KMS-11 (cell line): ENCODE results near the gene ZNF205.

Experiments used
- H2AFZ ChIP-seq: fragments of 200-600 bp; sonication (generic); 2 replicates; pipeline ENCODE4 v1.6.1; 2016; ENCODE audit warnings: antibody characterized with exemption, mixed run types, low read depth
- H3K27ac ChIP-seq: fragments of 200-600 bp; sonication (generic); 2 replicates; pipeline ENCODE4 v1.6.1; 2016; ENCODE audit warnings: mild to moderate bottlenecking, mixed run types
- H3K27me3 ChIP-seq: fragments of 200-600 bp; sonication (generic); 2 replicates; pipeline ENCODE4 v1.6.1; 2017; ENCODE audit warnings: mild to moderate bottlenecking, low read depth, mixed run types, moderate library complexity; ENCODE audit not compliant: insufficient read depth
- H3K36me3 ChIP-seq: fragments of 200-600 bp; sonication (generic); 2 replicates; pipeline ENCODE4 v1.6.1; 2017; ENCODE audit warnings: mild to moderate bottlenecking, mixed run types; ENCODE audit not compliant: insufficient read depth
- H3K4me1 ChIP-seq: fragments of 200-600 bp; sonication (generic); 2 replicates; pipeline ENCODE4 v1.6.1; 2016; ENCODE audit warnings: mild to moderate bottlenecking, low read depth, mixed run types; ENCODE audit not compliant: poor library complexity, severe bottlenecking
- H3K4me2 ChIP-seq: fragments of 200-600 bp; sonication (generic); 2 replicates; pipeline ENCODE4 v1.7.0; 2016; ENCODE audit warnings: mild to moderate bottlenecking, mixed run types
- H3K4me3 ChIP-seq: fragments of 200-600 bp; sonication (generic); IDR thresholded peaks from 2 replicates; pipeline ENCODE4 v1.6.1; 2017; ENCODE audit warnings: low read depth, low read length, mixed read lengths; ENCODE audit not compliant: insufficient read depth
- H3K79me2 ChIP-seq: fragments of 200-600 bp; sonication (generic); 2 replicates; pipeline ENCODE4 v1.6.1; 2016; ENCODE audit warnings: low read depth, mixed run types; ENCODE audit not compliant: insufficient read depth
- H3K9ac ChIP-seq: fragments of 200-600 bp; sonication (generic); 2 replicates; pipeline ENCODE4 v1.6.1; 2016; ENCODE audit warnings: mild to moderate bottlenecking, mixed run types
- H4K20me1 ChIP-seq: fragments of 200-600 bp; sonication (generic); 2 replicates; pipeline ENCODE4 v1.6.1; 2016; ENCODE audit warnings: mild to moderate bottlenecking, mixed run types; ENCODE audit not compliant: insufficient read depth
- CTCF ChIP-seq: fragments of 200-600 bp; sonication (generic); conservative IDR thresholded peaks from 2 replicates; pipeline ENCODE4 v1.6.1; 2017; ENCODE audit warnings: low read depth, mild to moderate bottlenecking, antibody characterized with exemption, low read length, moderate library complexity, mixed read lengths

Gene ZNF205

GRCh38 chr16:3141781-3142311 lies 29.5 kb downstream of the ZNF205 start:
- Histone ChIP-seq H3K27ac (no peak overlapping the region), H3K4me2 (no peak overlapping the region), H4K20me1 (no peaks in the 10 kb centered on the region), H3K79me2 (no peaks in the 10 kb centered on the region), H2AFZ (no peak overlapping the region), H3K4me1 (no peaks in the 10 kb centered on the region), H3K9ac (no peak overlapping the region), H3K36me3 (no peaks in the 10 kb centered on the region), H3K4me3 (no peak overlapping the region), H3K27me3 (no peaks in the 10 kb centered on the region; the same call in 1 of the 2 replicates)
- TF ChIP-seq CTCF = no peak

- no peaks in the 10 kb centered on the region for H3K36me3 ChIP-seq
Observed at GRCh38 chr16:3142327-3142726, 29.9 kb downstream of the ZNF205 start.

GRCh38 chr16:3142770-3143169 lies 30.4 kb downstream of the ZNF205 start:
- no peak overlapping the region for H3K4me3 ChIP-seq
- no peaks in the 10 kb centered on the region; the same call in 1 of the 2 replicates for H3K27me3 ChIP-seq
- no peaks in the 10 kb centered on the region for H3K4me1 ChIP-seq
- TF ChIP-seq CTCF = no peak
- no peak overlapping the region for H3K9ac ChIP-seq
- no peaks in the 10 kb centered on the region for H3K79me2 ChIP-seq
- no peaks in the 10 kb centered on the region for H4K20me1 ChIP-seq
- no peak overlapping the region for H3K27ac ChIP-seq
- no peak overlapping the region for H3K4me2 ChIP-seq
- no peak overlapping the region for H2AFZ ChIP-seq
- H3K36me3 ChIP-seq = no peaks in the 10 kb centered on the region

More at GRCh38 chr16:3142327-3142726, 29.9 kb downstream of the ZNF205 start:
- no peaks in the 10 kb centered on the region for H3K79me2 ChIP-seq
- no peak for TF ChIP-seq CTCF
- H3K27ac ChIP-seq = no peak overlapping the region
- no peak overlapping the region for H3K4me2 ChIP-seq
- H3K27me3 ChIP-seq = no peaks in the 10 kb centered on the region; the same call in 1 of the 2 replicates
- no peaks in the 10 kb centered on the region for H3K4me1 ChIP-seq
- no peak overlapping the region for H2AFZ ChIP-seq
- no peaks in the 10 kb centered on the region for H4K20me1 ChIP-seq
- H3K4me3 ChIP-seq = no peak overlapping the region
- no peak overlapping the region for H3K9ac ChIP-seq

DNA sequence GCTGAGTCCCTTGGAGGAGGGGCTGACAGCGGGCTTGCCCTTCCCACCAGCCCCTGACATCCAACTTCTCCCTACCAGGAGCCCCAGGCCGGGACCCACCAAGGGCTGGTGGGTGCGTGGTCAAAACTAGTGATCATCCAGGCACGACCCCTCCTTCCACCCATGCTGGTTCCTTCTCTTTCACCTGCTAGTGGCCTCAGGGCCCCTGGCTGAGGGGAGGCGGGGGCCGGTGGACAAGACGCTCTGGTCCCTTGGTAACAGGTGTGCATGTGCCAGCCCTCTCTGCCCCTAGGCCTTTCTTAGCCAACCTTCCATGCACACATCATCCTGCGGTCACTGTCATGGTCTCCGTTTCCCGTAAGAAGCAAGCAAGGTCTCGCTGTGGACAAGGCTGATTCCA lies 30.8 kb downstream of the ZNF205 start:
- Histone ChIP-seq H4K20me1 (no peaks in the 10 kb centered on the region), H3K9ac (no peak overlapping the region), H3K36me3 (no peaks in the 10 kb centered on the region), H3K27me3 (no peaks in the 10 kb centered on the region; the same call in 1 of the 2 replicates), H3K4me1 (no peaks in the 10 kb centered on the region), H2AFZ (no peak overlapping the region), H3K27ac (no peak overlapping the region), H3K4me2 (no peak overlapping the region), H3K4me3 (no peak overlapping the region), H3K79me2 (no peaks in the 10 kb centered on the region)
- no peak for TF ChIP-seq CTCF
